NCI-H1436 (cell line): Measurements from ENCODE around the gene VWA5A.
A peak's percentile ranks its signal among the peaks of the same experiment; 100 is the strongest.

Source experiments
- DNase-seq: peaks from one replicate; lab custom pipeline; 2025; lab: John Stamatoyannopoulos, UW

VWA5A gene

DNA sequence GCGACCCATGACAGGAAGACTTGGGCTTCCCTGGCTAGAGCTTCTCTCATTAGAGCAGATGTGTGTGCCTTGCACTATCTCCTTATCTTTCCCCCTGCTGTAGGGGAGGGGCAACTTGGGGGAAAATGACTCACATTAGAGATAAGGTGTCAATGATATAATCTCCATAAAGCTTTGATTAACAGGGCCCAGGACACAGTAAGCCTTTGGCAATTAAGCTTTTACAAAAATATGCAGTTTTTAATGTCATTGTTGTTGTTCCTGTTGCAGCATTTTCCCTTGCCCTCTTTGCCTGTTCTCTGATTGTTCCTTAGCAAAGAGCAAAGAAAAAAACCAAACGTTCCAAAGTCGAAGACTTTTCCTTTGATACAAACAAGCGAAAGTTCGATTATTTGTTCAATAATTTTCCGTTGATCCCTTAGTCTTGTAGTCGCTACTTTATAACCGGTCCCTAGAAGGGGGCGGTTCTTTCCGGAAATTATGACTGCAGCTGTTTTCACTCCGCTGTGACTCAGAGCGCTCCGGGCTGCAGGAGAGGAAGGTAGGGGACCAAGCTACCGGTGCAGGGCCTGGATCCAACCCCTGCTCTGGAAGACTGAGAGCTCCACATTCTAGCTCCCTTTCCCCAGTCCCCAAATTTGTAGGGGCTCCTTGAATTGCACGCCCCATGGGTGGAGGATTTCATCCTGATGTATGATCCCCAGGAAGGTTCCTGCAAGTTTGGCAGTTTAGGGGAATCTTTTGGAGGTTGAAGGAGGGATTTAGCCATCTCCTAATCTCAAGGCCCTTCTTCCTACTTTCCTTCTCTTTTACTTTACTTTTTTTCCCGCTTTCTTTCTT is at the start of gene VWA5A:
VWA5A (plus strand) TSS at position 509 of the 840 bp plus-strand sequence. CDS start 2,062 bp downstream, outside the sequence.
- peak; percentile 56 for DNase-seq

DNA sequence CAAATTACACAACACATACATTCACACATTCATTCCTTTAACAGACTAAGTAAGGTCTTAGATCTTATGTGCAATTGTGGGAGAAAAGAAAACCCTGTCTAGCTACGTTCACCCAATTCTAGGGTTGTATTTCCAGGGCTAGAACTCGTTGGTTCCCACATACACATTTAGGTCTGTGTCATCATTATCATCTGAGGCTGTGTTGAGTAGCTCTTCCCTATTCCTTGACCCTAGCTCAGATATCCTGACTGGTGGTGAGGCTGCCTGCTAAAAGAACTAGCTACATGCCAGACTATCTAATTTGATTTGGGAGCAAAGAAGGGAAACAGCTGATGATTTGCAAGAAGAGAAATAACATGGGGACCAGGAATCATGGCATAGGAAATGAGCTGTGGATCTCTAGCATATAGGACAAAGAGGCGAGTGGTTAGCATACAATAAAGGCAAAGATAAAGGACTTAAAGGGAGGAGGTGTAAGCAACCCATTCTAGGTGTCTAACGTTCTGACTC is 46.6 kb upstream of the VWA5A start:
- no peak for DNase-seq

- no peak for DNase-seq
Measured at GRCh38 chr11:124069429-124070401, 45.5 kb upstream of the VWA5A start.

DNA sequence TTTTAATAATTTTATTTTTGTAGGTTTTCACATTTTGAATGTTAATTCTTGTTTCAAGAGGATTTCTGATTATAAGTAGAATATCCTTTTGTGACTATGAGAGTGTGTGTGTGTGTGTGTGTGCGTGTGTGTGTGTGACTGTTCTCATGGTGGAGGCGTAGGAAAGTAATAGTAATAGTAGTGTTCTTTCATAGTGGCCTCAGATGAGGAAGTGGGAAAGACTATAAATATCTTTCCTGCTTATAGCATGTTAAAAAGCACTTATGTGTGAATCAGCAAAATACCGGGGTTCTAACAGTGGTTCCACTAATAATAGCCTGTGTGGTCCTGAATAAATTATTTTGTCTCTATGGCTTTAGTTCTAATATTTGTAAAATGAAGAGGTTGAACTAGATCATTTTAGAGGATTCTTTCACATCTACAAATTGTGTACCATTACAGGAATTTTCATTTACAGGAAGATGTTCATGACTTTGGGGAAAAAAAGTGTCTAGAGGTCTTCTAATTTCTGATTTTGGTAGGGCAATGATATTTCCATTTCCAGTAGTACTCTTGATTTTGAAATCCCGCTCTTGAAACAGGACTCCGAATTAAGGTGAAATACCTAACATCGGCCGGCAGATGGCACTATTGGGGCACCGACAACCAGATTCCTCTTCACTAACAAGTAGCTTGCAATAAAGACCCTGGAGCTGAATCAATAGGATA is 44.2 kb upstream of the VWA5A start:
- DNase-seq: peak; percentile 33

- DNase-seq: no peak
Measured at GRCh38 chr11:124071623-124071948, 43.7 kb upstream of the VWA5A start.

DNA sequence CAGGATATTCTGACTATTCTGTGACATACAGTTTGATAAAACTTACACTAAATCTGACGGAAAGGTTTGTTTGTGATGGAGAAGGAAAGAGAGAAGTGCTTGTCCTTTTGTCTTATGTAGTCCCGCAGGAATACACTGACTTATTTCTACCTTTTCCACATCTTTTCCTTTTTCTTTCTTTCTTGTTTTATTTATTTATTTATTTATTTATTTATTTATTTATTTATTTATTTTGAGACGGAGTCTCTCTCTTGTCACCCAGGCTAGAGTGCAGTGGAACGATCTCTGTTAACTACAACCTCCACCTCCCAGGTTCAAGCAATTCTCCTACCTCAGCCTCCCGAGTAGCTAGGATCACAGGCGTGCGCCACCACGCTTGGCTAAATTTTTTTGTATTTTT is 43.1 kb upstream of the VWA5A start:
- DNase-seq: no peak

DNA sequence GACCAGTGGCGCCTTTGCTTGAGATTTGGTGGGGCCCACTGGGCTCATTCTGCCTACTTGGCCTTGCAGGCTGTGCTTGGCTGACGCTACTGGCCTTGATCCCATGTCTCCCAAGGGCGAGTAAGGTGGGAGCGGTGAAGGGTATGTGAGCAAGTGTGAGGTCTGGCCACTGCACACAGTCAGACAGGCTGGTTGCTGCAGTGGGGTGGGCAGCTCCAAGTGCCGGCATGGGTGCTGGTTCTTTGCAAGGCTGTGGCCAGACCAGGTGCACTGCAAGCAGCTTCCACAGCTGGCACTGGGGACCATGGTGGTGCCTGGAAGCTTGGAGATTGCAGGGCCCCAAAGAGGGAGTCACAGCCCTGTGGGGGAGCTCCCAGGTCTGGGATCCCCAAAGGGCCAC is 40.7 kb upstream of the VWA5A start:
- DNase-seq: no peak

- DNase-seq: no peak
Measured at GRCh38 chr11:124075492-124075840, 39.8 kb upstream of the VWA5A start.

GRCh38 chr11:124075841-124076651 is 39.2 kb upstream of the VWA5A start:
- DNase-seq: no peak

- no peak for DNase-seq
Measured at GRCh38 chr11:124077266-124077665, 38.0 kb upstream of the VWA5A start.

DNA sequence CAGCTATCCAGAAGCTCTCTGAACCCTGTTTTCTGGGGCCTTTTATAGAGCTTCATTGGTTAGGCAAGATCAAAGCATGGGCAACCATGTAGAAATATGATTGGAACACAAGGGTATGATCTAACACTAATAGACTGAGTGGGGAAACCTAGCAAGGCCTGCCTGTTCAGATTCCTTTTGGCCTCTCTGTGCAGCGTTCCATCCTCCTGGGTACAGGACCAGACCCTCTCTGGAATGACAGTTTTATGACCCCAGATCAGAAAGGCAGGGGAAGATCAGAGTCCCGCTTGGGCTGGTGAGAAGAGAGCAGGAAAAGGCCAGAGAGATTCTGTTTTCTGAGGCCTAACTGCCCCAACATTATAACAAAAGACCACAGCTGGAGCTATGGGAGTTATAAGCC is 36.7 kb upstream of the VWA5A start:
- DNase-seq: no peak

GRCh38 chr11:124079631-124080326 is 35.5 kb upstream of the VWA5A start:
- DNase-seq: no peak

DNA sequence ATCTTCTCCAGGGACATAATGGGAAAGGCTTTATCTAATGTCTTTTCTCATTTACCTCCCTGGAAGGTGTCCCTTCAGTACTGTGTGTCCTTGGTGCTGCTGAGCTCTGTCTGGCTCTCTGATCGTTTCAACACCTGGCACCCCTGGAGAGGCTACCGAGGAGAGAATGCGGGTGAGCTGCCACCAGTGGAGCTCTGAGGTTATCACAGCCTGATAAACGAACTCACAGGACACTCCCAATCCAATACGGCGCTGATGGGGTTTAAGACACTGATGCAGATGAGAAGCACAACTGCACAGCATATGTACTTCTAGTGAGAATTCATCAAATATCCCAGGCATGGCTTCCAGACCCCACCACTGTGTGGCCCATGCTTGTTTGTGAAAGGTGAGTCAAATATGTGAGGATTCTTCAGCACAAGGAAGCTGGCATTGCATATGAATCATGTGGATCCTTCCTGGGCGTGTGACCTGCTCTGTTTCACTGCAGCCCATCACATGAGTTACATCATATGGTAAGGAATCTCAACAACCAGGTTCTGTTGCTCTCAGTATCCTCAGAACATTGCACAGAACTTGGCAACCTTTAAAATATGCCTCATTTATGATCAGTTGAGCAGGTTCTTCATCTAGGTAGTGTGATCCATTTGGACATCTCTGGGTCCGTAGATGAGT is 34.8 kb upstream of the VWA5A start:
- DNase-seq: no peak

- no peak for DNase-seq
Measured at GRCh38 chr11:124081483-124081882, 33.8 kb upstream of the VWA5A start.

DNA sequence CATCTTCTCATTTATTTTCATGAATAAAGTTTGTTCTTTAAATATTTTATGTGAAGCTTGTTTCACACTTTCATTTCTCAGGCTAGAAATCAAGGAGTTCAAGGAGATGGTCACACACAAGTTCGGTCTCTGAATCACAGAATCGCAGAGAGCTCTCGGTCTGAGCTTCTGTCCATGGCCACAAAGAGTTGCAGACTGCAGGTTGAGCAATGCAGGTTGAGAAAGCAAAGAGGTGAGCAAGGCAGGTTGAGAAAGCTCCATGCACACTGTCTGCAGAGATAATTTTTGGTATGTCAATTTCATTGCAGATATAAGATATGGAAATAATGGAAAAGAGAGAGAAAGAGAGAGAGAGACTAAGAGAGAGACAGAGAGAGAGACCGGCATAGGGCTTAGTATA is 32.9 kb upstream of the VWA5A start:
- no peak for DNase-seq

GRCh38 chr11:124085583-124085982 is 29.7 kb upstream of the VWA5A start:
- no peak for DNase-seq

- no peak for DNase-seq
Measured at GRCh38 chr11:124085997-124086846, 29.0 kb upstream of the VWA5A start.

- no peak for DNase-seq
Measured at GRCh38 chr11:124090996-124091395, 24.3 kb upstream of the VWA5A start.

- no peak for DNase-seq
Measured at GRCh38 chr11:124093330-124093729, 21.9 kb upstream of the VWA5A start.
